Neural cell (in vitro differentiated cells): ENCODE results near the gene CMTM5. TPM values are rescaled to one million over a fixed set of nuclear protein-coding genes. Genes with fewer than 3 reads are reported as not detected.

Experiments
- polyA plus RNA-seq: library from polyadenylated mRNA; depleted of rRNA; stranded (reverse); fragments of >200 nt; gene quantifications from 2 replicates; pipeline ENCODE4 v1.2.3, GENCODE V29; 2014
- small RNA-seq, 3 experiments: library from RNA; depleted of rRNA; stranded (forward); fragments of <200 nt; gene quantifications; one replicate each; pipeline ENCODE3, GENCODE V24; 2012

The CMTM5 gene
- polyA plus RNA-seq, 1 donor from 2014 or later, result not detected

Small RNA genes within 50 kb of the gene (small RNA-seq; reads per million reads assigned to genes)
- gene MIR208A (0 to 0.43 (median 0.03) reads per million in 3 experiments), gene MIR208B (0 to 8.4 (median 4.7) reads per million in 3 experiments)

Other genes with a start within 250 kb of the CMTM5 start
- 0.21 and 1.7 TPM in 2 replicates for gene SLC7A8, start 193.4 kb upstream of the CMTM5 start, polyA plus RNA-seq
- not detected in 2 replicates for gene RNF212B, start 139.1 kb upstream of the CMTM5 start, polyA plus RNA-seq
- 4.4 and 6.6 TPM in 2 replicates for gene HOMEZ, start 90.9 kb upstream of the CMTM5 start, polyA plus RNA-seq
- 16.1 and 17.2 TPM in 2 replicates for gene PPP1R3E, start 74.2 kb upstream of the CMTM5 start, polyA plus RNA-seq
- gene BCL2L2, start 70.2 kb upstream of the CMTM5 start, polyA plus RNA-seq, result 35.8 and 50.8 TPM in 2 replicates
- gene PABPN1, start 55.6 kb upstream of the CMTM5 start, polyA plus RNA-seq, result 431 and 532 TPM in 2 replicates
- 182 and 201 TPM in 2 replicates for gene SLC22A17, start 24.2 kb upstream of the CMTM5 start, polyA plus RNA-seq
- 0.48 and 0.92 TPM in 2 replicates for gene EFS, start 11.9 kb upstream of the CMTM5 start, polyA plus RNA-seq
- gene IL25, start 4.2 kb upstream of the CMTM5 start, polyA plus RNA-seq, result not detected in 2 replicates
- not detected in 2 replicates for gene MYH6, start 31.2 kb downstream of the CMTM5 start, polyA plus RNA-seq
- gene MYH7, start 58.6 kb downstream of the CMTM5 start, polyA plus RNA-seq, result 0.08 and 0.12 TPM in 2 replicates
- gene NGDN, start 92.7 kb downstream of the CMTM5 start, polyA plus RNA-seq, result 123 and 137 TPM in 2 replicates
- gene ZFHX2, start 174.7 kb downstream of the CMTM5 start, polyA plus RNA-seq, result 0.72 and 1.7 TPM in 2 replicates
- 51.3 and 58.2 TPM in 2 replicates for gene THTPA, start 179.2 kb downstream of the CMTM5 start, polyA plus RNA-seq
- 127 and 163 TPM in 2 replicates for gene AP1G2, start 190.7 kb downstream of the CMTM5 start, polyA plus RNA-seq
- 68.2 and 76.9 TPM in 2 replicates for gene JPH4, start 201.7 kb downstream of the CMTM5 start, polyA plus RNA-seq